H1 (cell line): Measurements from ENCODE around the gene BTK. TPM values are rescaled to one million over a fixed set of nuclear protein-coding genes. Genes with fewer than 3 reads are reported as not detected.

Experiments used
- CTCF ChIA-PET: fragments of 300-600 bp; sonication (Branson Sonifier 250); formaldehyde crosslinking; loops from one replicate; lab custom pipeline; 2021; ENCODE audit not compliant: partially characterized antibody; lab: Charles Lee
- POLR2A ChIA-PET: fragments of 300-600 bp; sonication (Branson Sonifier 250); formaldehyde crosslinking; loops from one replicate; lab custom pipeline; 2021; ENCODE audit warnings: inconsistent platforms; ENCODE audit not compliant: partially characterized antibody; lab: Charles Lee
- DNase-seq, 2 experiments: peaks; one replicate each; pipeline versions ENCODE4 v3.0.0 to v3.0.0-alpha.2; 2010 to 2022; ENCODE audit warnings: low spot score in 2 of 2, low read depth in 1 of 2, mixed read lengths in 1 of 2
- FAIRE-seq: peaks from 2 replicates; lab custom pipeline; 2011; peaks lifted over from hg19 to GRCh38; lab: Jason Lieb, UNC
- H2AFZ ChIP-seq: 2 replicates; pipeline ENCODE4 v1.8.1; 2012; ENCODE audit warnings: low read length, inconsistent platforms
- H2AK5ac ChIP-seq: 2 replicates; pipeline ENCODE4 v1.6.1; 2013; ENCODE audit warnings: low read depth, low read length
- H2BK120ac ChIP-seq: replicated peaks from 2 replicates; pipeline ENCODE3; 2013; ENCODE audit warnings: low read depth, low read length, inconsistent platforms
- H2BK12ac ChIP-seq: 2 replicates; pipeline ENCODE4 v1.6.1; 2013; ENCODE audit warnings: low read depth, low read length
- H2BK15ac ChIP-seq: 2 replicates; pipeline ENCODE4 v1.6.1; 2013; ENCODE audit warnings: low read length
- H2BK20ac ChIP-seq: 2 replicates; pipeline ENCODE4 v1.6.1; 2013; ENCODE audit warnings: low read length
- H2BK5ac ChIP-seq: 2 replicates; pipeline ENCODE4 v1.6.1; 2013; ENCODE audit warnings: low read depth, low read length
- H3K14ac ChIP-seq: 2 replicates; pipeline ENCODE4 v1.6.1; 2013; ENCODE audit warnings: inconsistent platforms; ENCODE audit not compliant: insufficient read length
- H3K18ac ChIP-seq: 2 replicates; pipeline ENCODE4 v1.6.1; 2013; ENCODE audit warnings: low read length; ENCODE audit errors: extremely low read depth
- H3K23ac ChIP-seq: 2 replicates; pipeline ENCODE4 v1.6.1; 2013; ENCODE audit warnings: inconsistent platforms; ENCODE audit not compliant: insufficient read length
- H3K23me2 ChIP-seq: 2 replicates; pipeline ENCODE4 v1.6.1; 2013; ENCODE audit warnings: low read depth, low read length
- H3K27ac ChIP-seq: 2 replicates; pipeline ENCODE4 v1.6.1; 2011; ENCODE audit warnings: low read depth, low read length, inconsistent platforms
- H3K27me3 ChIP-seq, 4 experiments: replicated peaks in 1 of 4; 1 replicate in 1 of 4; 2 replicates in 3 of 4; pipeline versions ENCODE4 v1.6.1 to v1.8.1; 2011 to 2013; ENCODE audit warnings: low read length in 3 of 4, mild to moderate bottlenecking in 3 of 4, inconsistent platforms in 2 of 4, mixed read lengths in 2 of 4, moderate library complexity in 1 of 4; ENCODE audit not compliant: control insufficient read depth in 3 of 4, insufficient read depth in 3 of 4; ENCODE audit errors: extremely low read depth in 1 of 4
- H3K36me3 ChIP-seq, 4 experiments: 2 replicates each; pipeline versions ENCODE4 v1.6.1 to v1.8.1; 2011 to 2013; ENCODE audit warnings: mild to moderate bottlenecking in 4 of 4, low read length in 3 of 4, moderate library complexity in 2 of 4, control low read depth in 1 of 4, inconsistent platforms in 1 of 4; ENCODE audit not compliant: insufficient read depth in 4 of 4, control insufficient read depth in 2 of 4
- H3K4ac ChIP-seq: replicated peaks from 2 replicates; pipeline ENCODE3; 2013; ENCODE audit warnings: low read length, low read depth, mixed read lengths, inconsistent platforms; ENCODE audit not compliant: insufficient read length
- H3K4me1 ChIP-seq, 4 experiments: replicated peaks in 1 of 4; 1 replicate in 1 of 4; 2 replicates in 3 of 4; pipeline versions ENCODE4 v1.6.1 to v1.8.1; 2011 to 2013; ENCODE audit warnings: low read length in 3 of 4, inconsistent platforms in 2 of 4, mixed read lengths in 1 of 4; ENCODE audit not compliant: insufficient read depth in 4 of 4, control insufficient read depth in 3 of 4
- H3K4me2 ChIP-seq, 2 experiments: 2 replicates each; pipeline versions ENCODE4 v1.6.1 to v1.8.1; 2011 to 2013; ENCODE audit warnings: low read depth in 2 of 2, low read length in 2 of 2, control low read depth in 1 of 2, inconsistent platforms in 1 of 2, mild to moderate bottlenecking in 1 of 2; ENCODE audit not compliant: insufficient read depth in 1 of 2
- H3K4me3 ChIP-seq, 4 experiments: fragments of 200-600, 300-600 bp in 1 of 4; sonication (generic), shearing (Covaris generic), sonication (Bioruptor Twin) in 1 of 4; 2 replicates each; pipeline versions ENCODE4 v1.5.1 to v1.8.1; 2011 to 2016; ENCODE audit warnings: low read length in 4 of 4, low read depth in 3 of 4, control low read depth in 2 of 4, inconsistent platforms in 2 of 4, mild to moderate bottlenecking in 2 of 4, mixed read lengths in 1 of 4, moderate library complexity in 1 of 4; ENCODE audit not compliant: insufficient read depth in 2 of 4; ENCODE audit errors: extremely low read depth in 1 of 4
- H3K56ac ChIP-seq: replicated peaks from 2 replicates; pipeline ENCODE3; 2013; ENCODE audit warnings: low read depth, mild to moderate bottlenecking, mixed read lengths, low read length, inconsistent platforms; ENCODE audit not compliant: insufficient read length
- H3K79me1 ChIP-seq: 2 replicates; pipeline ENCODE4 v1.6.1; 2013; ENCODE audit warnings: low read depth, low read length, control low read depth
- H3K79me2 ChIP-seq, 2 experiments: 2 replicates each; pipeline versions ENCODE4 v1.6.1 to v1.8.1; 2012 to 2013; ENCODE audit warnings: low read length in 2 of 2, mild to moderate bottlenecking in 2 of 2, inconsistent platforms in 1 of 2; ENCODE audit not compliant: insufficient read depth in 2 of 2, control insufficient read depth in 1 of 2
- H3K9ac ChIP-seq, 4 experiments: replicated peaks in 1 of 4; 1 replicate in 1 of 4; 2 replicates in 3 of 4; pipeline versions ENCODE4 v1.6.1 to v1.8.1; 2011 to 2013; ENCODE audit warnings: low read depth in 3 of 4, low read length in 3 of 4, control low read depth in 2 of 4, mild to moderate bottlenecking in 2 of 4, moderate library complexity in 2 of 4, inconsistent platforms in 1 of 4; ENCODE audit errors: extremely low read depth in 1 of 4
- H3K9me3 ChIP-seq, 2 experiments: 2 replicates each; pipeline versions ENCODE4 v1.6.1 to v1.8.1; 2012 to 2013; ENCODE audit warnings: mild to moderate bottlenecking in 2 of 2, moderate library complexity in 2 of 2, control low read depth in 1 of 2, inconsistent platforms in 1 of 2, low read depth in 1 of 2, low read length in 1 of 2, mixed read lengths in 1 of 2; ENCODE audit not compliant: insufficient read depth in 2 of 2
- H4K20me1 ChIP-seq, 2 experiments: replicated peaks in 1 of 2; 2 replicates each; pipeline versions ENCODE3 to v1.8.1; 2011 to 2013; ENCODE audit warnings: inconsistent platforms in 2 of 2, low read length in 2 of 2, mild to moderate bottlenecking in 1 of 2; ENCODE audit not compliant: insufficient read depth in 2 of 2, control insufficient read depth in 1 of 2
- H4K5ac ChIP-seq: 2 replicates; pipeline ENCODE4 v1.6.1; 2013; ENCODE audit warnings: low read length, low read depth, mixed read lengths, inconsistent platforms; ENCODE audit not compliant: insufficient read length
- H4K8ac ChIP-seq: 2 replicates; pipeline ENCODE4 v1.8.0; 2013; ENCODE audit warnings: mild to moderate bottlenecking, moderate library complexity, low read length, inconsistent platforms; ENCODE audit not compliant: insufficient read depth; ENCODE audit errors: extremely low read depth
- H4K91ac ChIP-seq: replicated peaks from 2 replicates; pipeline ENCODE3; 2013; ENCODE audit warnings: low read length, mixed read lengths, inconsistent platforms; ENCODE audit not compliant: insufficient read length
- BACH1 ChIP-seq: IDR thresholded peaks from 2 replicates; pipeline ENCODE4 v1.6.1; 2012; ENCODE audit warnings: low read length, improper control_type of control experiment
- BCL11A ChIP-seq, 2 experiments: IDR thresholded peaks; one replicate each; pipeline ENCODE4 v1.6.1; 2011; ENCODE audit warnings: low read depth in 2 of 2, low read length in 2 of 2, mild to moderate bottlenecking in 2 of 2
- CHD2 ChIP-seq: IDR thresholded peaks from 2 replicates; pipeline ENCODE4 v1.6.1; 2012; ENCODE audit warnings: low read length, improper control_type of control experiment
- CTBP2 ChIP-seq: IDR thresholded peaks from 2 replicates; pipeline ENCODE4 v1.7.0; 2011; ENCODE audit warnings: borderline replicate concordance, mild to moderate bottlenecking, moderate library complexity, mixed read lengths, low read length; ENCODE audit not compliant: insufficient read depth, insufficient read length
- EP300 ChIP-seq, 2 experiments: IDR thresholded peaks; 1 replicate in 1 of 2; 2 replicates in 1 of 2; pipeline ENCODE4 v1.6.1; 2011 to 2012; ENCODE audit warnings: low read depth in 2 of 2, low read length in 2 of 2, mild to moderate bottlenecking in 2 of 2, borderline replicate concordance in 1 of 2, inconsistent platforms in 1 of 2, moderate library complexity in 1 of 2
- FOSL1 ChIP-seq: IDR thresholded peaks from 2 replicates; pipeline ENCODE4 v1.6.1; 2011; ENCODE audit warnings: mild to moderate bottlenecking, low read depth, low read length, moderate library complexity; ENCODE audit not compliant: insufficient read depth
- GABPA ChIP-seq: IDR thresholded peaks from 2 replicates; pipeline ENCODE4 v1.6.1; 2011; ENCODE audit warnings: mild to moderate bottlenecking, low read length, moderate library complexity, borderline replicate concordance; ENCODE audit not compliant: insufficient read depth
- HDAC2 ChIP-seq, 2 experiments: fragments of 300-600 bp in 1 of 2; sonication (generic) in 1 of 2; IDR thresholded peaks; 2 replicates each; pipeline ENCODE4 v1.6.1; 2011 to 2012; ENCODE audit warnings: low read depth in 2 of 2, low read length in 2 of 2, mild to moderate bottlenecking in 2 of 2, moderate library complexity in 2 of 2, borderline replicate concordance in 1 of 2, inconsistent platforms in 1 of 2
- KDM5A ChIP-seq: fragments of 200-600 bp; IDR thresholded peaks from 2 replicates; pipeline ENCODE4 v1.7.1; 2012; ENCODE audit warnings: mild to moderate bottlenecking, low read length, inconsistent platforms, mixed read lengths
- MAFK ChIP-seq: IDR thresholded peaks from 2 replicates; pipeline ENCODE4 v1.6.1; 2012; ENCODE audit warnings: low read depth, mild to moderate bottlenecking, improper control_type of control experiment, low read length
- PHF8 ChIP-seq: fragments of 200-600 bp; sonication (generic); conservative IDR thresholded peaks from 2 replicates; pipeline ENCODE4 v1.7.1; 2012; ENCODE audit warnings: low read depth, mild to moderate bottlenecking, inconsistent platforms, low read length, moderate library complexity
- POLR2A ChIP-seq, 2 experiments: IDR thresholded peaks; 1 replicate in 1 of 2; 2 replicates in 1 of 2; pipeline ENCODE4 v1.6.1; 2011; ENCODE audit warnings: low read depth in 2 of 2, low read length in 2 of 2, mild to moderate bottlenecking in 2 of 2; ENCODE audit errors: control extremely low read depth in 1 of 2
- RNF2 ChIP-seq: fragments of 200-900, 300-1000 bp; sonication (generic); IDR thresholded peaks from 2 replicates; pipeline ENCODE4 v1.7.1; 2016; ENCODE audit warnings: borderline replicate concordance, low read depth, mild to moderate bottlenecking, antibody characterized with exemption, low read length; ENCODE audit not compliant: poor library complexity, severe bottlenecking; ENCODE audit errors: missing control alignments
- SRF ChIP-seq: IDR thresholded peaks from 2 replicates; pipeline ENCODE4 v1.6.1; 2011; ENCODE audit warnings: mild to moderate bottlenecking, low read depth, low read length, moderate library complexity
- WGBS, 2 experiments: shearing (Covaris generic) in 1 of 2; methylation state at CpG; one replicate each; pipeline versions ENCODE4 v1.1.6 to v1.1.7; 2013 to 2015; ENCODE audit warnings: low lambda C conversion rate in 2 of 2, mixed read lengths in 2 of 2, inconsistent platforms in 1 of 2, low coverage in 1 of 2, missing lambda C conversion rate in 1 of 2; ENCODE audit not compliant: insufficient replicate concordance in 2 of 2, insufficient coverage in 1 of 2, insufficient read length in 1 of 2; ENCODE audit errors: extremely low coverage in 1 of 2, missing lambda C conversion rate in 1 of 2; 5-methylcytosine and 5-hydroxymethylcytosine counted together
- polyA plus RNA-seq, 7 experiments: library from polyadenylated mRNA; depleted of rRNA in 3 of 7; stranded (reverse) in 5 of 7; unstranded in 2 of 7; fragments of >200 nt in 5 of 7; fragments of 200-250 nt in 2 of 7; gene quantifications; 1 replicate in 5 of 7; 2 replicates in 1 of 7; 4 replicates in 1 of 7; pipeline versions ENCODE4 v1.2.1 to v1.2.3, GENCODE V29; 2011 to 2013; ENCODE audit warnings: missing spikeins in 2 of 7, mixed read lengths in 2 of 7
- total RNA-seq: library from RNA; stranded (reverse); fragmentation: NEBNext Ultra II Directional; extraction: Animal tissue kit (Norgen Biotek cat#: 25700); gene quantifications from 2 replicates; pipeline ENCODE4 v1.2.1, GENCODE V29; 2021

The BTK gene
- total and polyA plus RNA-seq, 2 of the 8 experiments (the other 6 are each of a cell fraction or from before 2014, with no cell fraction given): 0.06 to 0.20 TPM

DNA sequence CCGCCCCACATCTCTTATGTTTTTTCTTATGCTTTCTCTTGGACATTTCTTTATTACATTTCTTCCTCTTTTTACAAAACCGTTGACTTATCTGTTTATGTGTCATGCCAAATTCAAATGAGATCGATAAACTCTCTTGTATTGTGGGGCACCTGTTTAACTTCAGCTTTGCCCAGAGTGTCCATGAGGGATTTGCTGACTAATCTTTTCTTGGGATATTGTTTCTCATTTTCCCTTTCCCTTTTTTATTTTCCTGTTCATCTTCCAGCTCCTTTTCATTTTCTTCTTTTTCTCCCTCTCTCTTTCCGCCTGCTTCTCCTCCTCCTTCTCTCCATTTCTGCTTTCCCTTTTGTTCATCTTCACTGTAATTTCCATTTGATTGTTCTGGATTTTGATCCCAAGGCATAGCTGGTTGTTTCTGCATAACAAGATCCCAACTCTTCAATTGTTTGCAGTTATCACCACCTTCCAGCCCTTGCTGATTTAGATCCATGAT lies 48.2 kb downstream of the BTK start:
- Histone ChIP-seq H3K4me1 (no peaks in the 10 kb centered on the region), H3K79me1 (no peaks in the 10 kb centered on the region), H3K4me2 (no peak overlapping the region), H2BK12ac (no peak overlapping the region), H2BK120ac (no peak overlapping the region), H3K79me2 (no peaks in the 10 kb centered on the region), H4K91ac (no peak overlapping the region), H3K27me3 (no peaks in the 10 kb centered on the region), H3K18ac (no peak overlapping the region), H3K36me3 (no peaks in the 10 kb centered on the region), H3K9ac (no peak overlapping the region), H2BK15ac (no peak overlapping the region), H3K23me2 (no peaks in the 10 kb centered on the region), H3K9me3 (no peaks in the 10 kb centered on the region), H3K23ac (no peak overlapping the region), H2AFZ (no peak overlapping the region), H2BK5ac (no peak overlapping the region), H2BK20ac (no peak overlapping the region), H3K14ac (no peak overlapping the region), H3K56ac (no peak overlapping the region), H2AK5ac (no peak overlapping the region), H4K8ac (no peak overlapping the region), H4K20me1 (no peaks in the 10 kb centered on the region), H3K27ac (no peak overlapping the region), H3K4me3 (no peak overlapping the region), H4K5ac (no peak overlapping the region), H3K4ac (no peak overlapping the region)
- DNase-seq: no peak
- POLR2A ChIA-PET: interaction anchor here (1.4 kb wide), 1 partner anchor 11 kb away, joined by 4 read pairs; the partner anchor contains the start of gene TIMM8A
- CTCF ChIA-PET: no interaction called here
- no peak for FAIRE-seq
- WGBS, 2 experiments: 85% methylated on average over 4 of the region's 4 CpGs; no CpG with 5 or more reads in 1 of the 2 experiments
- TF ChIP-seq CTBP2 (no peak), MAFK (no peak), FOSL1 (no peak), RNF2 (no peak), PHF8 (no peak), SRF (no peak), EP300 (IDR thresholded peaks at IDR 0.05; ENCODE audit: borderline replicate concordance in 1 of 2, low read depth in 2 of 2, low read length in 2 of 2) (no peak), KDM5A (no peak), HDAC2 (IDR thresholded peaks at IDR 0.05; ENCODE audit: borderline replicate concordance in 1 of 2, low read depth in 2 of 2, low read length in 2 of 2) (no peak), GABPA (no peak), BCL11A (IDR thresholded peaks at IDR 0.05; ENCODE audit: low read depth in 2 of 2, low read length in 2 of 2) (no peak), POLR2A (IDR thresholded peaks at IDR 0.05; ENCODE audit: control extremely low read depth in 1 of 2, low read depth in 2 of 2, low read length in 2 of 2) (no peak), CHD2 (no peak), BACH1 (no peak)
